M059J (cell line): ENCODE results near the gene TNS1. TPM values are rescaled to one million over a fixed set of nuclear protein-coding genes. Genes with fewer than 3 reads are reported as not detected.
"Not testable (repeated sequence)": the region's sequence is repeated elsewhere in the genome, so short reads cannot be mapped to it uniquely, and the experiment has no call there.

Source experiments
- DNase-seq: peaks from one replicate; pipeline ENCODE4 v3.0.0-alpha.2; 2012; ENCODE audit warnings: low read depth
- total RNA-seq: library from RNA; depleted of rRNA; stranded (reverse); fragments of >200 nt; shearing (Covaris generic); gene quantifications from 2 replicates; pipeline ENCODE4 v1.2.3, GENCODE V29; 2014; rRNA removed

The TNS1 gene
- total RNA-seq = 2.6 and 3.5 TPM in 2 replicates

DNA sequence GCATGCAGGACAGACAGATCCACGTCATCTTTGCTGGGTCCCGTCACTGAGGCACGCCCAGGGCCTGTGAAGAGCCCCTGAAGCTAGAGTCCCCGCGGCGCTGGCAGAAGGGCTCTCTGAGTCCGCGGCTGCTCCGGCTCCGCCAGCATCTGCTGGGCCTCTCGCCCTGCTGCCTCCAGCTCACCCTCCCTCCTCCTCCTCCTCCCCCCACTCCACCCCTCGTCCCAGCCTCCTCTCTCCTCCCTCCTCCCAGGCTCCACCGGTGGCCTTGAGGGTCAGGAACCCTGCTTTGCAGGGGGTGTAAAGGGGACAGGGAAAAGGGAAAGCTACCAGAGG is at the start of gene TNS1:
TSS of gene TNS1 (minus strand) at position 151 of the 336 bp plus-strand sequence. CDS start at position 28, 123 bp downstream.
- no peak for DNase-seq

DNA sequence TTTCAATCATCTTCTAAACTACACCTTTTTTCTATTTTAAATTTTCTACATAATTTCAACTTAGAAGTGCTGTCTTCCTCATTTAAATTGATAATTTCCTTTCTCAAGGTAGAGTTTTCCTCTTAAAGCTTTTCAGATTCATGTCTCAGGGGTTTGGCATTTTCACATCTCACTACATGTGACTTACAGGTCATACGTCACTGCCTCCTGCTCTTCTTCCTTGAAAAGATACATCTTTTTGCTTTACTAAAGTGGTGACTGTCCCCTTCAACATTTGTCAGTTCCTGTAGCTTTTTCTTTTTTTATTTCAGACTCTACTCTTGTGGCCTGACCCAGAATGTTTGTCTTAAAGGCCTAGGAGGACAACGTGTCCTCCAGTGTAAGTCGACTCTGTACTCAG is 49.1 kb upstream of the TNS1 start:
- no peak for DNase-seq

DNA sequence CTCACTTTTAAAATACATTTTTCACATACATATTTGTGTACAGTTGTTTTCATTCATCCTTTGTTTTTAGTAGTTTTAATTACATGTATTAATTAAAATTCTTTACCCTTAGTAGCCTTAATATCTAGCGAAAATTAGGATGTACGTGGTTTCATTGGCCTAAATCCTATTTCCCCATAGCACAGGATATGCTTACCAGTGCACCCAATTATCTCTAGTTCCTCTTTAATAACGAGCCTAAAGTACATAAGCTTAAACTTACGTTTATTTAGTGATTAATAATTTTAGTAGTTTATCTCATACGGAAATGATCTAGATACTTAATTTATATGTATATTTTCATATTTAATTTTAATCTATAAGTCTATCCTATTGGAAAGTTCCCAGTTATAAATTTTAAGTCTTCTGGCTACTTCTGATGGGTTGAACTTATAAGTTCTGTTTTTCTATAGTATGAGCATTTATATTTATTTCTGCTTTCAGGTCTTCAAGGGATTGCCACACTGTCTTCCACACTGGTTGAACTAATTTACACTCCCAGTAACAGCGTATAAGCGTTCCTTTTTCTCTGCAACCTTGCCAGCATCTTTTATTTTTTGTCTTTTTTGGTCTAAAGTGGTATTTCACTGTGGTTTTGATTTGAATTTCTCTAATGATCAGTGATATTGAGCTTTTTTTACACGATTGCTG is 44.9 kb upstream of the TNS1 start:
- DNase-seq = no peak

DNA sequence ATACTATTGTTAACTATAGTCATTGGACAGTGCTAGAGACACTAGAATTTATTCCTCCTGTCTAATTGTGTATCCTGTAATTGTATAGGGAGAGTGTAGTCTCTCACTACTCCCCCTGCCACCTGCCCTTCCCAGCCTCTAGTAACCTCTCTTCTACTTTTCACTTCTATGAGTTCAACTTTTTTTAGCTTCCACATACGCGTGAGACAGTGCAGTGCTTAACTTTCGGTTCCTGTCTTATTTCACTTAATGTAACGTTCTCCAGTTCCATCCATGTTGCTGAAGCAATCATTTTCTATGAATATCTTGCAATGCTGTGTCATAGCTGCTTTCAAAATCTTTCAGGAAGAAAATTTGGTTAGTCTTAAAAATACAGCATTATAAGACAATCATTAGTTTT is 43.4 kb upstream of the TNS1 start:
- no peak for DNase-seq

DNA sequence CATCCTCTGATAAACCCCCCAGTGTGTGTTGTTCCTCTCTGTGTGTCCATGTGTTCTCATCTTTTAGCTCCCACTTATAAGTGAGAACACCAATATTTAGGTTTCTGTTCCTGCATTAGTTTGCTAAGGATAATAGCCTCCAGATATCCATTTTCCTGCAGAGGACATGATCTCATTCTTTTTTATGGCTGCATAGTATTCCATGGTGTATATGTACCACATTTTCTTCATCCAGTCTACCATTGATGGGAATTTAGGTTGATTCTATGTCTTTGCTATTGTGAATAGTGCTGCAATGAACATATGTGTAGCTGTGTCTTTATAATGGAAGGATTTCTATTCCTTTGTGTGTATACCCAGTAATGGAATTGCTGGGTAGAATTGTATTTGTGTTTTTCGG is 41.8 kb upstream of the TNS1 start:
- not testable (repeated sequence) for DNase-seq

DNA sequence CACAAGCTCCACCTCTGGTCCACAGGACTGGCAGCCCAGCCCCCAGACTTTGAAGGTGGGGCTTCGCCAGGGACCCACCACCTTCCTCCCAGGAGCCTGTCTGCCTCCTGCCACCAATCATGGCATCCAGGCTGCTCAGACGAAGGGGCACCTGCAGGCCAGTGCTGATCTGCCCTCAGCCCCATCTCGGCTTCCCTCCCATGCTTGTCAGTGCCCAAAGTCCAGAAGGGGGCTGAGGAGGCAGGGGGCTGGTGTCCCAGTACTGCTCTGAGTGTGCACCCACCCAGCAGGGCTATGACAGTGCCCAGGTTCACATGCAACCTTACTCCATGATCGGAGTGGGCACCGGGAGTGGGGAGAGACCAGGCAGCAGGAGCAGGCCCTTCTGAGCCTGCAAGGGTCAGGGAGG is 40.9 kb upstream of the TNS1 start:
- DNase-seq = no peak

DNA sequence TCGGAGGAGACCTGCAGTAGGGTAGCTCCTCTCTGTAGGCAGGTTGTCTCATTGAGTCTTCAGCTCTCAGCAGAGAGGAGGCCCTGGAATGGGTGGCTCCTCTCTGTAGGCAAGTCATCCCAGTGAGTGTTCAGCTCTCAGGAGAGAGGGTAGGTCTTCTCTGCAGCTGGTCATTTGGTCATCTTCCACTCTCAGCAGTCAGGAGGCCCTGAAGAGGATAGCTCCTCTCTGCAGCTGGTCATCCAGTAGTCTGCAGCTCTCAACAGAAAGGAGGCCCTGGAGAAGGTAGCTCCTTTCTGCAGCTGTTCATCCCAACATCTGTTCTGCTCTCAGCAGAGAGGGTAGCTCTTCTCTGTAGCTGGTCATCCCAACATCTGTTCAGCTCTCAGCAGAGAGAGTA is 40.3 kb upstream of the TNS1 start:
- DNase-seq = no peak

DNA sequence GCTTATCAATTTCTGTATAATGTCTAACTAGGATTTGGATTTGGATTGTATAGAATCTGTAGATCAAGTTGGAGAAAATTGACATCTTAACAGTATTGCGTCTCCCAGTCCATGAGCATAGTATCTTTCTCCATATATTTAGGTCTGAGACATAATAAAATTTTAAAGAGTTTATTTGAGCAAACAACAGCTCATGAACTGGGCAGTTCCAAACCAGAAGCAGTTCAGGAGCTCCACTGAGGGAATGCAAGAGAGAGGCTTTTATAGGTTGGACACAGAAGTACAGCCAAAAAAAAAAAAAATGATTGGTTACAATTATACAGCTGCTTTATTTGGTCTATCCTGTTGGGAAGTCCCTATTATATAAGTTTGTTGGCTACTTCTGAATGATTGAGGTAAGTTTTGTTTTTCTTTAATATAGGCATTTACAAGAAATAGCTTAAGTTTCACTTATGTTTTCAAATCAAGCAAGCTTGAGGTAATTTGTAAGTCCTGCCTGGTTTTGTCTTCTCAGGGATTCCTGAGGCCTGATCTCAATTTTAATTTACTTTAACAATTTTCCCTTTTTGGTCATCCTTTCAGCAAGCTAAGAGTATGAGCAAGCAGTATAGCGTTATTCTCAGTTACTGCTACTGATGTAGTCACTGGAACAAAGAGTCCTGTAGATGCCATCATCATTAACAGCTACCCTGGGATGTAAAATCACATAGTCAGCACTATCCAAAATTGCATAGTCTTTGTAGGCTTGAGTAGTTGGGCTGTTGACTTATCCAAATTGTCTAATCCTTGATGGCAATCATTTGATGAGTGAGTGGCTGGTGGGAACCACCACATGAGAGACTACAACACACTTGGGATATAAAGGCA is 38.7 kb upstream of the TNS1 start:
- DNase-seq = no peak

DNA sequence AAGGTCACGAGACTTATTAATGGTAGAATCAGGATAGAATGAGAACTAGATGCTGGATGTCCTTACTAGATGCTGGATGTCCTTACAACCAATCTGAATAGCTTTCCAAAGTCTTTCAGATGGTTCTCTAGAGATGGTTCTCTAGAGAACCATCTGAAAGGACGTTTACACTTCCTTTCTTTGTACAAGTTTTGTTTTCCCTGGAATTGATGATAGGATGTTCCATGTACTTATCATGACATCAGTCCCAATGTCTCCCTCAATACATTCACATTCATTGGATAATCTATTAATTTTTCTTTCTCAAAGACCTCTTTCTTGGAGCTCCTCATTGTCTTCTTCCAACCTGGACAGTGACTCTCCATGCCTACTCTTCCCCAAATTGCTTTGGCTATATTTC is 38.1 kb upstream of the TNS1 start:
- no peak for DNase-seq

DNA sequence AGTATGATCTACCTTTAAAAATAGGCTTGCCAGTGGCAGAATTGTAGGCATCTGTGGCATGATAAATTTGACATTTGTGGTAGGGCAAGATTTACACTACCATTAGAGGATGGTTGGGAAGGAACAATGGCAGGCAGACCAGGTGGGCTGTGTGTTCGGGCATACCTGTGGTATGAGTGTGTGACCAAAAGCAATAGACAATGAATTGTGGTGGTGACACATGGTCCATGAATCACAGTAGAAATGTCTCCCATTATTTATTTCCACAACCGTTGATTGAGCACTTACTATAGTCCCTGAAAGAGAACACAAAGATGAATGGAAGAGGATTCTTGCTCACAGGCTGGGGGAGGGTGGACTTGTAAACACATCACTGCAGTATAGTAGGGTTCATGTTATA is 36.4 kb upstream of the TNS1 start:
- DNase-seq = peak; percentile 87

DNA sequence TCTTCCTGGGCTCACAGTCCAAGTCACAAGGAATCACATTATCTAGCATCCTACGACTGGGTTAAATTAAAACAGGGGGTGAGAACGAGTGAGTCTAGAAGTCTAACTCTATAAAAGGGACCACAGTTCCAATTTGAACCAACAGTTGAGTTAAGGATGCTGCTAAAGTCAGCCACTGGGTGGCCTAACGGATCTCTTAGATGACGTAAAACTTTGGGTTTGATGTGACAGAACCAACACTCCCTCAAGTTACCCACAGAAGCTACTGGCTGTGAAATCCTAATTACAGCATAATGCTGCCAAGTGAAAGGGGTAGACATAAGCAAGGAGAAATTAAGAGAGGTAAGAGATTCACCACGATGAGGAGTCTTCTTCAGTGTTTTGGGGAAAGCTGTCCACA is 33.6 kb upstream of the TNS1 start:
- DNase-seq = peak; percentile 5

DNA sequence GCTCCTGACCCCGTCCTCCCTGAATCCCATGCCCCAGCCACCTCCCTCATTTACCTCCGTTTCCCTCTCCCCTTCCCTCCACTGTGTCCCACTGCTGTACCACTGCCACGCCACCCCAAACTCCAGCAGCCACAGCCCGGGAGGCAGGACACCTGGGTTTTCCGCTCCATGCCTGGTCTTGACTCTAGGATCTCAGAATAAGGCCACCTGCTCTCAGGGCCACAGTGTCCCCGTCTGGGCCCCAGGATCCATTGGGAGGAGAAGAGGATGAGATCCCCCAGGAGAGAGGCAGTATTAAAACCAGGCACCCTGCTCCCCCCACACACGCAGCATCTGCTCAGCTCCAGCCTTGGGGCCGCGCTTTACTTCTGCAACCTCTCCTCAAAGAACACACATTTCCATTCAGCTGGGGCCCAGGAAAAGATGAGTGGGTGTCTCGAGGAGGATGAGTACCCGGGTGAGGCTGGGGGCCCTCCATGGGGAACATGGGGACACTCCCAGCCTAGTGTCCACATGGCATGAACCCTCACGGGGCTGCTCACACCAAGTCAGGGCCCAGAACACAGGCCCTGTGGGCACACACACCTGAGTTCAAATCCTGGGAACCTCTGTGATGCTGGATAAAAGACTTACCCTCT is 32.8 kb upstream of the TNS1 start:
- no peak for DNase-seq

DNA sequence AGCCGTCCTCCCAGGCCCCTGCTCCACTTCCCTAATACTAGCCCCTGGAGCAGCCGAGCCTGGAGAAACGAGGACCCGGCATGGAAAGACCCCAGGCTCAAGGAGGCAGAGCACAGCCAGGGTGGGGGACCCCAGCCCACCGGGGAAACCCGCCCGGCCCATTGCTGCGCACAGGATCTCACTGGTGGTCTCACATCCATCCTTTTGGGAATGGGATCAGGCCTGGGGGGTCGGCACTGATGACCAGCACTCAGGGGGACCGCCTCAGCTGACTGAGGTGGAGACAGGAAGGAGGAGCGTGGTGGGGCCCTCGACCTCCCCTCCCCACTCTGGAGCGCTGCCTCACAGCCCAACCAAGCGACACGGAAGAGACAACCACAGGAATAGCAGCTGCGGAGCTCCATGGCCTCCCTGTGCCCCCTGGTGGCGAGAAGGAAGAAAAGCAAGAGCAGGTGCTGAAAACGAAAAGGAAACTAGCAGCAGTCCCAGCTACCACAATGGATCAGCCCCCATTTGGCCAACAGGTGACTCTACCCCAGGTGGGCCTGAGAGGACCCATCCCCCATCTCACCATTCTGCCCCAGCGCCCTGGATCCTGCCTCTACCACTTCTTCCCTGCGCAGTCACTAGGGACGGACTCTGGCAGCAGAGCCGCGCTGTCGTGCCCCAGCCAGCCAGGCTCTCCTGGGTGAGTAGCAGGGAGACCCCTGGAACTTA is 31.9 kb upstream of the TNS1 start:
- DNase-seq = peak; percentile 47

DNA sequence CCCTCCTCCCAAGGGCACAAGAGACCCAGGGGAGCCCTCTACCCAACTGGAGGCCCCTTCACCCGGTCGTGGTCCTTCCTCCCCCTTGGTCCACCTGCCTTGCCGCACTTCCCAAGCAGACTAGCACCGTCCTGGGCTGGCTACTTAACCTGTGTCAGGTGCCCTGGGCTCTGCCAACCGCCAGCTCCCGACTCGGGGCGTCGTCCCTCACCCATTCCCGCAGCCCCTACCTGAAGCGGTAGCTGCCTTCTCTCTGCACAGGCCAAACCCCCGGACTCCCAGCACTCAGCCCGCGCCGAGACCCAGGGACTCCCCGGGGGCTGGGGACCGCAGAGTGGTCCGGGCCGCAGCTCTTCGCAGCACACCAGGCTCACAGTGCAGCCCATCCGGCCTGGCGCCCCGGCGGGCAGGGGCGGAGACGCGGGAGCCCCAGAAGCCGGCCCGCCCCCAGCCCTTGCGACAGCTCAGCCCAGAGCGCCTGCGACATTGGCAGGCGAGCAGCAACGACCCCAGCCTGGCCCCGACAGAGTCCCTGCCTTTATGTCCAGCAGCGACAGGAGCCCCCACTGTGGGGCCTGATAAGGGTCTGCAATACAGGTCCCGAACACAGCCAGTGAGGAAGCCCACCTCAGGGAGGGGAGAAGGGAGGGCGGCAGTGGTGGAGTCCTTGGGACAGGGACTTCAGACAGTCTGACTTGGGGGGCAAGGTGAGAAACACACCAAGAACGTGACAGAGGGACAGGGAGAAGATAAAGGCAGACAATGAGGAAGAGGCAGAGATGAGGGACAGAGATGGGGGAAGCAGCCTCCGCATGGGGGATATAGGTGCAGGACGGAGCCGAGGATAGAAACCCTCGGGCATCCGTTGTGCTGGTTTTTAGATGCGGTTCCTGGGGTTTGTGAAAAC is 31.0 kb upstream of the TNS1 start:
- DNase-seq = no peak

DNA sequence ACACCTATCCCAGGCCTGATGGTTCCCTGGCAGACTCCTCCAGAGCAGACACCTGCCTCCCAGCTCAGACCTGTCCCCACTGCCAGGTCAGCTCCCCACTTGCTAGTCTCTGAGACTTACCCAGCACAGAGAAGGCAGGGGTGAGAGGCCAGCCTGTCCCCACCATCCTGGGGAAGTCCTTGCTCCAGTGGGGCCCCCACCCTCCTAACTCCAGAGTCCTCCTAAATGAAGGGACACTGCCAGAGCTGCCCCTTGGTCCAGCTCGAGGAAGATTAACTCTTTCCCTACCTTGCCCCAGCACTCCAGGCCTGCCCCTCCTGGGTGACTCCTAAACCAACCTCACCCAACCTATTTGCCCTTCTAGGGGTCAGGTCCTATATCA is 30.4 kb upstream of the TNS1 start:
- no peak for DNase-seq

DNA sequence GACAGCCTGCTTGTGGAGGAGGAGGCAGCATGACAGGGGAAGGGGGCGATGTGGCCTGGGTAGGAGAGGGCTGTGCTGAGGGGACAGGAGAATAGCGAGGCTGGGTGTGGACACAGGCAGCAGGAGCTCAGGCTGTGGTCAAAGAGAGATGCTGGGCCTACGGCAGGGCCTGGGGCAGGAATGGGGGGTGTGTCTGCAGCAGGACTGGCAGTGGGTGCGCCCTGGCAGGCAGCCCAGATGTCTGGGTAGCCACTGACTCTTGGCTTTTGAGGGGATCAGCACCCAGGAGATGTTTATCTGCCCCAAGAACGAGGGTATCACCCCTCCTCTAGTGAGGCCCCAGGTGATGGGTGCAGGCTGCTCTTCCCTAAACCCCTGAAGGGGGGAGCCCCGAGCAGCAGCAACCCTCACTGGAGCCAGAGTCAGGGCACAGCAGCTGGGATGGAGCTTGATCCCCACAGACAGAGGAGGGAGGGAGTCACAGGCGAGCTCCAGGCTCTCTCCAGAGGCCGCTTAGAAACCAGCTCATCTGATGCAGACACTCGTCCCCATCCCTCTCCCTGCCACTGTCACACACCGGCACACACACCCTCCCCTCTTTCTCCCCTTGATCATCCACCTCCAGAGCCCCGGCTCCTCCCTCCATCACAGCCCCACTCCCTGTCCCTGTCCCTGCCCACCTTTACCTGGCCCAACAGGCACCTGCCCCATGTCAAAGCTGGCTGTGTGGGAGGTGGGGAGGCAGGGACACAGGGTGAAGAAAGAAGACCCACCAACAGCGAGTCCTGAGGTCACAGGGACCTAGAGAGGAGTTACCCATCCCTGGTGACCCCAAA is 29.8 kb upstream of the TNS1 start:
- DNase-seq = no peak

DNA sequence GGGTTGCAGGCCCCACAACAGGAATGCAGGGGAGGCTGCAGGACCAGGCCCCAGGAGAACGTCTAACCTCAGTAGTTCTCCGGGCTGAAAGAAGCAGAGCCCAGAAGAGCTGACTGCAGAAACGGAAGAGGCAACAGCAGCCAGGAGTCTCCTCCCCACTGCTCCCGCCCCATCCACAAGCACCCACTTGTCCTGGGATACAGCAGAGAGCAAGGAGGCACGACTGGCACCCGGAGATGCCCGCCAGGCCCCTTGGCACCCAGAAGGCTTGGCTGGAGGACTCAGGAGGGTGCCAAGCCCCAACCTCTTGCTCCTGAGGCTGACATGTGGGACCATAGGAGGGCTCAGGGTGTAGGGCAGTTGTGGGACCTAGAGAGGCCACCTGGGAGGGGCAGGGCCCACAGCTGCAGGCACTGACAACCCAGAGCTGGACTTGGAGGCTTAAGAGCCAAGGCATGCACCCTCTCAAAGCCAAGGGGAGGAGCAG is 29.0 kb upstream of the TNS1 start:
- DNase-seq = no peak

DNA sequence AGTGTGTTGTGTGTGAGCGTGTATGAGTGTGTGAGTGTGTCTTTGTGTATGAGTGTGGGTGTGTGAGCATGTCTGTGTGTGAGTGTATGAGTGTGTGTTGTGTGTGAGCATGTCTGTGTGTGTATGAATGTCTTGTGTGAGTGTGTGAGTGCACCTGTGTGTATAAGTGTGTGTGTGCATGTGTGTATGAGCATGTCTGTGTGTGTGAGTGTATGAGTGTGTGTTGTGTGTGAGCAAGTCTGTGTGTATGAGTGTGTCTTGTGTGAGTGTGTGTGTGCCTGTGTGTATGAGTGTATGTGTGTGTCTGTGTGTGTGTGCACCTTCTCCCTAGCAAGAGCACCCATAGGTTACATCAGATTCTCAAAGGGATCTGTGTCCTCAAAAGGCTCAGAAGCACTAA is 28.5 kb upstream of the TNS1 start:
- no peak for DNase-seq

DNA sequence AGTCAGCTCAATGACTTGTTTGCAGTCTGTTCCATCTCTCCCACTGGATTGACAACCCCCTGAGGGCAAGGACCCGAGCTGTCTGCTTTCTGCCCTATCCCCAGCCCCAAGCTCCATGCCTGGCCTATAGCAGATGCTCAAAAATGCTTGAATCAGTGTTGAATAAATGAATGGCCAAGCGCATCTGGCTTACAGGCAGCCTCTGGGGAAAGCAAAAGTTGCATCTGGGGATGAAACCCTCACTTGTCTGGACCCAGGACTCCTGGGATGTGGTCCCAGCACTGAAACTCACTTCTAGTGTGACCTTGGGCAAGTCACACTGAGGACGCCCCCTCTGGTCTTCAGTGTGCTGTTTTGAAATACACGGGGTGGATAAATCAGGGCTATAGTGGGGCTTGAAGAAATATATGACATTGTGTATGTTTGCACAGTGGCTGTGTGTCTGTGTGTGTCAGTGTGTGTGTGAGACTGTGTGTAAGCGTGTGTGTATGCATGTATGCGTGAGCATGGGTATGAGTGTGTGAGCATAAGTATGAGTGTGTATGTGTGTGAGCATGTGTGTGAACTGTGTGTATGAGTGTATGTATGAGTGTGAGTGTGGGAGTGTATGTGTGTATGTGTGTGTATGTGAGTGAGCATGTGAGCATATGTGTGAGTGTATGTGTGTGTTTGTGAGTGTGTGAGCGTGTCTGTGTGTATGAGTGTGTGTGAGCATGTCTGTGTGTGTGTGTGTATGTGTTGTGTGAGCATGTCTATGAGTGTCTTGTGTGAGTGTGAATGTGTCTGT is 27.8 kb upstream of the TNS1 start:
- DNase-seq = no peak
